Activated T-cell treated with anti-CD3 and anti-CD28 coated beads for 1 hour (primary cell): ENCODE measurements around the gene IL20RA.
"Not testable (repeated sequence)": the region's sequence is repeated elsewhere in the genome, so short reads cannot be mapped to it uniquely, and the experiment has no call there.

Source experiments
- DNase-seq: peaks from one replicate; pipeline ENCODE4 v3.0.0-alpha.2; 2020; ENCODE audit warnings: low read depth

Gene IL20RA

DNA sequence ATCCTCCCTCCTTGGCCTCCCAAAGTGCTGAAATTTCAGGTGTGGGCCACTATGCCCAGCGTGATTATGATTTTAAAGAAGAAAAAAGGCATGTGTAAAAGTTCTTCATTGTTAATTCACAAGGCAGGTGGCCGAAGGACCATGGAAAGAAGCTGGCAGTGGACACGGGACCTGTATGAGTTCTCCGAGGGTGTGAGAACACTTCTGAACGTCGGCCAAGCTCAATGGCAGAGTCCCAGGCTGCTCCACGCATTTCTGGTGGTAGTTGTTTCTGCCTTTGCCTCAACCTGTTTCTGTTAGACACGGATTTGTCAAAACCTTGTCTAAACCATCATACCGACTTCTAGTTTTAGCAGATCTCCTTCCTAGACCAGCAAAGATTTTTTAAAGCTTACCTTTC, 36.6 kb downstream of the IL20RA start:
- DNase-seq: no peak

DNA sequence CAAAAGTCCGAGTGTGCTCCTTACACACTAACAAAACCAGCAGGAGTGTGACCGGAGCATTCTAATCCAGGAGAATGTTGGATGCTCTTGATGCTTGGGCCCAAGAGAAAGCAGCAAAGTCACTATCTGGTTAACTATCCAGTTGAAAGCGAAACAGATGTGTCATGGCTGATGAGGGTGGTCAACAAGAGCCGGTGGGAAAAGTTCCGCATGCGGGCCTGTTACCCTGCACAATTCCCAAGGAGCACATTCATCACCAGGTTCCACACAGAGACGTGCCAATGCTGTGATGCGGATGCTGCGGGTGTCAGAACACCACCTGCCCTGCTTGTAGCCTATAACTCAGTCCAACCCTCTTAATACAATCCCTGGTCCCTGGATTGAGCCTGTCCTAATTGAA, 38.7 kb downstream of the IL20RA start:
- no peak for DNase-seq

DNA sequence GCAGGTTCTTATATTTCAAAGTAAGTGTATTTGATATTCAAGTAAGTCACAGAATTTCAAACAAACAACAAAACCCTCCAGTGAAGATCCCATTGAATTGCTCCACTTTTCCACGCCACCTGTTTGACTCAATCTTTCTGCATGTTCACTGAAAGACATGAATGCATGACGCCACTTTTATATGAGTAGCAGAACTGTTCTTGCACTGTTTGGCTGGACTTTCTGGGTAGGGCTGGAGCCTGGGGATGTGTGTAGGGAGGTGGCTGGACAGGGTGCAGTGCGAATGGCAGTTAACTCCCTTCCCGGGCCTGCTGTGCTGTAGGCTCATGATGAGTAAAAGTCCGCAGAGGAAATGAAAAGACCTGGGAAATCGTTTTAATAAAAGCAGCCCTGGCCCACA, 39.7 kb downstream of the IL20RA start:
- no peak for DNase-seq

DNA sequence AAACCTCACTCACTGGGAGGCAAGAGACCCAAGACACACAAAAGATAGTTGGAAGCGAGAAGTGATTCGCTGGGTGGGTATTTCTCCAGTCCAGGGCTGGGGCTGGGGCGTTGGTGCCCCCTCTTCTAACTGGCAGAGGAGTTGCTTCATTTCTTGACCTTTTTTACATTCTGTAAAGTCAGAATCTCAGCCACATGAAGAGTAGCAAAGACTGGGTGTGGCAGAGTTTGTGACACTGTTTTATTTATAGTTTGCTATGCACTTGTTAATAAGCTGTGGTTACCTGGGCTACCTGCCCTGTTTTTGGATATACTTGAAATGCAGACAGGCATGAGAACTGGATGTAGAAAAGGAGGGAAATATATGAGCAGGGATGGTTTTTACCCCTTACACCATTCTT, 42.3 kb downstream of the IL20RA start:
- no peak for DNase-seq

DNA sequence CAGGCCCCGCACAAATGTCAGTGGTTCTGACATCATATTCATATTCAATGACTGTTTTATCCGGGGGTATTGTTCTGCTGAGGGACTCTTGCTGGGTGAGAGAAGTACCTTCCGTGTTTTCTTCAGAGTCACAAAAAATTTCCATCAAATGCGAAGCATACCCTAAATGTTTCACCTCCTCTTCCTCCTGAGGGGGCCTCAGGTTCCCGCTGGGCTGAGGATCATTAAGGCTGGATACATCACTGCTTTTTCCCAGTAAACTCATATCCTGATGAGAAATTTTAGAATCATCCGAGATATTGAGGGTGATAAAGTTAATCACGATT, 42.8 kb downstream of the IL20RA start:
- DNase-seq: no peak

DNA sequence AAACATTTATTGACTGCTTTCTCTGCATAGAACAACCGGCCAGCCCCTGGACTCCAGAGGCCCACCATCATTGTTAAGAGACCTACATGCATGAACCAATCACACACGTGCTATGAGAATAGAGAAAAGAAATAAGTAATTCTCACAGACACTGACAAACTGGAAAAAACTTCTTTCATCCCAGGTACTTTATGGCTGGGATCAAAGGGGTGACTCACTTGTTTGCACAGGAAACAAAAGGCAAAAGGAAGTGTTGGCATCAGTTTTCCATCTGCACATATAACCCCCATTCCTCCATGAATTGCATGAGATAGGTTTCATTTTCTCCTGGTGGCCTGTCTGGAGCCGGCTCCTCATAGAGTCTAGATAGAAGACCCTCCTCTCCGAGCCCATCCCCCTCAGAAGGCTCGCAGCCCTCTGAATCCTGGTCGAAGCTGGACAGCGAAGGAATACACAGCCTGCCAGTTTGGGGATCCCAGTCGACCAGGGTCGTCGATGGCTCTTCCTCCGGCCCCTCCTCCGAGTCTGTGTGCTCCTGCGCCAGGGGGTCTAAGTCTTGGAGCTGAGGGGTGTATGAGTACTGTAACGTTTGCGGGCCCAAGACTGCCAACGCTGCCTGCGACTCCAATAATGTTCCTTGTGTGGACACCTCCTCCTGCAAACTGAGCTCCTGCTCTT, 43.3 kb downstream of the IL20RA start:
- no peak for DNase-seq

DNA sequence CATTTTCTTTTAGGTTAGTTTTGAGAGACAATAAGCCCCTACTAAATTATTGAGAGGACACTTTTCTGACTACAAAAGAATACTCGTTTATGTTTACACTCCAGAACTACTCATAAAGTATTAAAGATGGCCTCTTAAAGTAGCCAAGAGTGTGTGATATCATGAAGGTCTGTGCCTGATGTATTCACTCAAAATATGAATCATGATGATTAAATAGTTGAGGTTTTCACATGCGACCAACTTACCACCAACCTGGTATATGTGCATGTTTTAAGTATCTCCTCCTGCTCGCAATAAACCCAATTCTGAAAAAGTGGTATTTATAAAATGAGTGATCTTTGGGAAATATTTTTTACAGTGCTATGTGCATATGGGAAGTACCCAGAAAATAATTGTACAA, 43.9 kb downstream of the IL20RA start:
- no peak for DNase-seq

DNA sequence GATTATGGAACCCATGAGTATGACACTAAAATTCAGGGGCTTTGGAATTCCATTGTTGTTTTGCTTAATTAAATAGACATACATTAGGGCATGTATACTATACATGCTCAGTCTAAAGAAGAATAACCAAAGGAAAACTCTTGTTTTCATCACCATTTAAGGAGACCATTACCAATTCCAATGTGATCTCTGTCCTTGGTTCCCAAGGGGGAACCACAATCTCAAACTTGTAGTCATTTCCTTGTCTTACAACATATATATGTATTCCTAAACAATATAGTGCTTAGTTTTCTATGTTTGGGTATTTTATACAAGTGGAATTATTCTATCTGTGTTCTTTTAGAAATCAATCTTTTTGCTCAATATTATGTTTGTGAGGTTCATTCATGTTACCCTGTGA, 49.2 kb downstream of the IL20RA start:
- no peak for DNase-seq

DNA sequence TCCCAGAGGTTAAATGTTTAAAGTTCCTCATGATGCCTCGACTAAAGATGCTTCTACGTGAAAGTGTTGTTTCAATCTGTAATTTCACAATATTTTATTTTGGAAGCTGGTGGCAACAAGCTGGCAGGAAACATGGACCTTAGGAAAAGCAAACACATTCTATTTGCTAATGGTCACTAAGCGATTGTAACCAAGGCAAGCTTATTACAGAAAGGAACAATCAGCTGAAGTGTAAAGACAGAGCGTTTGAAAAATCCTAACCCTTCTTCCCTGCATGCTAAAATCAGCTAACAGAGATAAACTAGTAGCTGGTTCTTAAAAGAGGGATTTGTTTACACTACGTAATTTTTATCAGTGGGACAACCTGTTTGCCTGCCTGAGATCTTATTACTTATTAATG, 50.0 kb downstream of the IL20RA start:
- DNase-seq: no peak

DNA sequence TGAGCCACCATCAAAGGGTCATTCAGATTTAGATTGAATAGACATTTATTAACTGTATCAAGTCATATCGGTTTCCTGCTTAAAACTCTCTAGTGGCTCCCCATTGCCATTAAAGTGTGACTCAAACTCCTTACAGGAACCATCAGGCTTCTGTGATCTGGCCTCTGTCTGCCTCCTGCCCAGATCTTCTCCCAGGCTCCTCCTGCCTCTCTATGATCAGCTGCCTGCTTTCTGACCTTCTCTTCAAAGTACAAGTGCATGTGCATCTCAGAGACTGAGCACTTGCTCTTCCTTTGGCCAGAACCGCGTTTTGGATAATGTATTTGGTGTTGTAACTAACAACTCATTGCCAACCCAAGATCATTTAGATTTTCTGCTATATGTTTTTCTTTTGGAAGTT, 52.7 kb downstream of the IL20RA start:
- DNase-seq: no peak

DNA sequence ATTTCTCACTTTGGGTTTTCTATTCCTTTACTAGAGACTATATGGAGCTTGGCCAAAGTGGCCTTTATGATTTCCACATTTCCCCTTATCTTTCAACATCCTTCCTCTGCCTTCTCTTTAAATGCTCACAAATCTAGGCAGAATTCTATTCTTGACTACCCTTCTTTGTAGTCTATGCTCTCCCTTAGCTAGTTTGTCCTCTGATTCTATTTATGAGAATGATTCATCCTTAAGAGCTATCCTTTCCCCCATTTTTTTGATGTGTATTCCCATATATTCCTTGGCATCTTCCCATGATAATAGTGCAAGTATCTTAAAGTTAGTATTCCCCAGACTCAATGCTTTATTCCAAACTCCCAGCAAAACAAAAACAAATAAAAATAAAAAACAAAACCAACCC, 53.1 kb downstream of the IL20RA start:
- DNase-seq: no peak

DNA sequence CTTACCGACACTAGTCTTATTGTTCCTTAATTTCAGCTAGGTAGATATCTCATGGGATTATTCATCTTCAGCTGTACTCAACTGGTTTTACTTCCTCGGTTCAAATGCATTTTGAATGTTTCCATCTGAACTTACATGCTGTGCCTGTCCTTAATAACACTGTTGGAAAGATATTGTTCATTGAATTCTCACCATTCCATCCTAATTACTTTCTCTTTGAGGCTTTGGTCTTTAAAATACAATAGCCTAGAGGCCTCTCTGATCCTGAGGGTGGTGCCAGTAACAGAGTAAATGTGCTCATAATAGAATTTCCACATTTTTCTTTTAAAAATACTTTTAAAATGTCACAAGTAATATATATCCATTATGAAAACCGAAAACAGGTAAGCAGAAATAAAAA, 54.0 kb downstream of the IL20RA start:
- DNase-seq: no peak

DNA sequence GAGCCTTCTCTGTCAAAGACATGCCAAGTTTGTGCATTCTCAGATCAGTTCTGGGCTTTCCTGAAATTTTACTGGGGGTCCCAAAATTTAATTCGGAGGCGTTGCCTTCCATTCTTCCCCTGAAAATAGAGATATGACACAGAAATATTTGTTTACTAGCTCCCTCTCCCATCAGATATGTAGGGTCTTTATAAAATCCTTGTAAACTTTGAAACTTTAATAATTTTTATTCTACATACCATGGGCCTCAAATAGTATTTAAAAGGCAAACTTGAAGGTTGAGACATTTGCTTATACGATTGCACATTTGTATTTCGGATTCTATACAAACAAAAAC, 54.6 kb downstream of the IL20RA start:
- DNase-seq: no peak

DNA sequence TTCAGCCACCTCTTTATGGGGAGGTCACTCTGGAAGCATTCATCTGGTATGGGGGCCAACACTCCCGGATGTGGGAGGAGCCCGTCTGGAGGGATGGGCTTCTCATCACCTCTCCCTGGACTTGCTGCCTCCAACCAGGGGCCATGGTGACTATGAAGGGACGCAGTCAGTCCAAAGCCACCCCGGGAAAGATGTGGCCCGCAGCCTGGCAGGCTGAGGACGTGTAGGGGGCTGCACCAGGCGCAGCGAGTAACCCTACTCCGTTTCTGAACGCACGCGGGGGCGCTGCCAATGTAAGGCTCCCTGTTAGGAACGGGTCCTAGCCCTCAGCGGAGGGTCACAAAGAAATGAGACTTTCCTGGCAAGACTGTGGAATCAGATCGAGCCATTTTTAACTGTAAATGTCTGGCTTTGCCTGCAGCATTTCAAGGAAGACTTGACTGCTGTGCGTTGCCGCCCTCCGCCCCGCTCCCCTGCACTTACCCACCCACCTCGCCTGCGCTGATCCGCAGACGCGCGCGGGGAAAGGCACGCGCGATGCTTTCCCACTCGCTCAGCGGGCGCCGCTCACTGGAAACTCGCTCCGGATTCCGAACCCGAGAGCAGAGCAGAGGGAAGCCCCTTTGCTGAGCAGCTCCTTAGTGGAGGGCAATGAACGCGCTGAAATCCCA, 55.1 kb downstream of the IL20RA start:
- DNase-seq: no peak

DNA sequence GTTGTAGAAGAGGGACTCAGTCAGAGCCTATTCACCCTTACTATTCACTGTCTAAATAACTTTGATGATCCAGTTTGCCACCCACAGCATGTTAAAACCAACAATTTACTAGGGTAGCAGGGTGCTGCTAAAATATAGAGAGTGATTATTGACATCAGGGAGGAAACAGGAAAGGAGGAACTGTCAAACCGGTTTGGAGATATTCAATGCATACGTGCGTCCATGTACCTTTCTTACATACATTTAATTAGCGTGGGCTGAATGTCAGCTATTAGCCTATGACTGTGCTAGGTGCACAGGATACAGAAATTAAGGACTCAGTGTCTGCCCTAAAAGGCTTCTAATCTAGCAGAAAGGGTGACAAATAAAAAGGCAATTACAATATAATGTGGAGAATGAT, 57.2 kb downstream of the IL20RA start:
- DNase-seq: no peak

DNA sequence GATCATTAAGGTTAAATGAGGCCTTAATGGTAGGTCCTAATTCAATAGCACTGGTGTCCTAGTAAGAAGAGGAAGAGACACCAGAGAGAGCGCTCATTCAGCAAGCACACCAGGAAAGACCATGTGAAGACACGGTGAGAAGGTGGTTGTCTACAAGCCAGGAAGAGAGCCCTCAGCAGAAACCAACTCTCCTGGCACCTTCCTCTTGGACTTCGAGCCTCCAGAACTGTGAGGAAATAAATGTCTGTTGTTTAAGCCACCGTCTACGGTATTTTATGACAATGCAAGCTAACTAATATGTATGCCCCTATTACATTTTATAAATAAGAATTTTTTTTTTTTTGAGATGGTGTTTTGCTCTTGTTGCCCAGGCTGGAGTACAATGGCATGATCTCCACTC, 59.3 kb downstream of the IL20RA start:
- no peak for DNase-seq

DNA sequence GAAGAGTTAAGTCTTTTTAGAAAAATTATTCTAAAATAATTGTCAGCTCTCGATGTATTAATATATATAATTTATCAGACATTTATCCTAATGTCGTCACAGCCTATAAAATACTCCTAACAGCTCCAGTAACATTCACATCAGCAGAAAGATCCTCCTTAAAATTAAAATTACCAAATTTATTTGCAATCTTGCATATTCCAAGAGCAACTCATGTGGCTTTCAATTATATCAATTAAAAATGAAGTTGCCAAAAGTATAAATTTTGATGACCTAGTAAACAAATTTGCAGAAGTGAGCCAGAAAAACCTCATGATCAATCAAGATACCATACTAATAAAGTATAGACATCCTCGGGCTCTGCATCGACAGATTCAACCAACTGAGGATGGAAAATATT, 60.2 kb downstream of the IL20RA start:
- no peak for DNase-seq

DNA sequence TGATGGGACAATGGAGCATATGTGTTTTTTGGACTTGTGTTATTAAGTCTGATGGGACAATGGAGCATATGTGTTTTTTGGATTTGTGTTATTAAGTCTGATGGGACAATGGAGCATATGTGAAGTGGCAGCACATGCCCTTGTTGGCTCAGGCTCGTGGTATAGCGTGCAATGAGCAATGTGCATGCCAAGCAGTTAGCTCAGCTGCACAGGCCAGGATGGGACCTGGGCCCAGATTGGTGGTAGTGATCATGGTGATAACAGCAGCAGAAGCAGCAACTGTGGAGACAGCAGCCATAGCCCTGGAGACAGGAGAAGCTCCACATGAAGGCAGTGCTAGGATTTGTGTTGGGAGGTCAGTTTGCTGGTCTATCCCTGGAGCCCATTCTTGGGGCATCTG, 61.1 kb downstream of the IL20RA start:
- no peak for DNase-seq

DNA sequence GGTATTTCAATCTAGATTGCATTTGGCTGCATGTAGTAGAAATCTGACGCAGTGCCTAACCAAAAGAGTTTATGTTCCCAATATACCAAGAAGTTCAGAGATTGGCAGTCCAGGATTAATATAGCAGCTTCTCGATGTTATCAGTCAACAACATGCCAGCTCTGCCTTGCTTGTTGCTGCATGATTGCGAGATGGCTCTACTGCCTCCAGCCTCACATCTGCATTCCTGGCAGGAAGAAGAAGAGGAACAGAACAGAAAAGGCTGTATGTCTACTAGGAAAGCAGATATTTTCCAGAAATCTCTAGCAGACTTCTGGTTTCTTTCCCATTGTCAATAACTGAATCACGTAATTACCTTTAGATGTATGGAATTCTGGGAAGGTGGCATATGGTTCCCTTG, 61.8 kb downstream of the IL20RA start:
- no peak for DNase-seq

DNA sequence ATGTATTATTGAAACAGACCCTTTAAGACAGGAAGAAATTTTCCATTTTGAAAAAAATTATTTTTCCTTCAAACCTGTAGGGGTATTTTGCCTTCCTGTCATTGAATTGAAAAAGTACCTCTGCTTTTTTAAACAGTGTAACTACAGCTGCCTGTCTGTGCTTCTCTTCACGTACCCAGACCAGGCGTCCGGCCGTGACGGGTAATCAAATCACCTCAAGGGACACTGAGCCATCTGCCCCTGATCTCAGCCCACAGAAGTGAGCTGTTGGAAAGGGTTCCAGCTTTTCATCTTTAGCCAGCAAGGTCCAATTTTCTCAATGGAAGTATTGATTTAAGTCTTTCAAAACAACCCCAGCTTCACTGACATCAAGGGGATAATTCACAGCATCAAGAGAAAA, 64.7 kb downstream of the IL20RA start:
- DNase-seq: no peak

DNA sequence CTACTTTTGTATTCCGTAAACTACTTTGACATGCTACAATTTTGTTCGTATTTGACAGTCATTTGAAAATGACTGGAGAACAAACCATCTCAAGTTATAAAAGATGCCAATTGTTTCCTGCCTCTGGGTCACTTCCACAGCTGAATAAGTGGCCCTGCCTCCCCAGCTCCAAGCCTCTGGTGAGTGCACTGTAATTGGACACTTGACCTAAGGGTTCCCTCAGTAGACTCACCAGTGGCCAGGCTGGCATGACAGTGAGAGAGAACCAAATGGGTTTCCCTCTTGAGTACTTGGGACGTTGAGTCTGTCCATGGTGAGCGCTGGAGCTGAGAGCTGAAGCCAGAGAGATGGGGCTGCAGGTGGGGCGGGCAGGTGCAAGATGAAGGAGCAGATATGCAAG, 65.6 kb downstream of the IL20RA start:
- no peak for DNase-seq

DNA sequence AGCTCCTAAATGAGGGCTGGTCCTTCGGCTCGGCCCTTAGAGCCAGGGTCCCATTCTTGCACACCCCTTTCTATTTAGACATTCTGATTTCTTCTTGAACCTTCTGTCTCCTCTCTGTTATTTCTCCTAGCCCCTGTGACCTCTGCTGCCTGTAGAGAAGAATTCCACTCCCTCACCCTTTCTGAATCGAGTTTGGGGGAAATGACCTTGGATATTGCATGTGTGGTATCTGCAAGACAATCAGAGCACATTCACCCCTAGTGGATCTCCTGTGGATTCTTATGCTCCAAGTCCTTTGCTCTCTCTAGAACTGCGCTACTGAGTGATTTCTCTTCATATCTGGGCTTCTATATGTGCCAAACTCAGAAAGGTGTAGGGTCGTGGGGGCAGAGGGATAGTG, 67.7 kb downstream of the IL20RA start:
- DNase-seq: no peak

DNA sequence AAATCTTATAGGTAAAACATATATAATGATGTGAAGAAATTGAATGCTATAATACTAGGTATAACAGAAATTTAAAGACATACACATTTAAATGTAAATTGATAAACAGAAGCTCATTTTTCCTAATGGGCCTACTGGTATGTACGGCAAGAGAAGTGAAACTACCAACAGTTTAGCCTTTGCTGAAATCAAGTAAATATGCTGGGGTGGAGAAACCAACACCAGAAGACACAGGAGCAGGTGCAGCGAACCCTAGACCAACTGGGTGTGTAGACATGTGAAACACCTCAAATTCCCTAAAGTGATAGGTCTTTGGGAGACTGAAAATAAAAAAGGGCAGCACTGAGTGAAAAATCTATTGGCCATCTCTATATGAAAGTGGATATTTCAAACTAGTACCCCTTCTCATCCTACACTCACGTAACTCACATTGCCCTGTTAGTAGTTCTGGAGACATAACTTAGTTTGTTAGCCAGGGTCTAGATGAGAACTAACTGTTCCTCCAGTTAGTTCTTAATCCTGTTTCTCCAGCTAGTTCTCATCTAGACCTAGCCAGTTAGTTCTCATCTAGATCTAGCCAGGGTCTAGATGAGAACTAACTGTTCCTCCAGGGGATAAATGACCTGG, 69.6 kb downstream of the IL20RA start:
- DNase-seq: no peak

DNA sequence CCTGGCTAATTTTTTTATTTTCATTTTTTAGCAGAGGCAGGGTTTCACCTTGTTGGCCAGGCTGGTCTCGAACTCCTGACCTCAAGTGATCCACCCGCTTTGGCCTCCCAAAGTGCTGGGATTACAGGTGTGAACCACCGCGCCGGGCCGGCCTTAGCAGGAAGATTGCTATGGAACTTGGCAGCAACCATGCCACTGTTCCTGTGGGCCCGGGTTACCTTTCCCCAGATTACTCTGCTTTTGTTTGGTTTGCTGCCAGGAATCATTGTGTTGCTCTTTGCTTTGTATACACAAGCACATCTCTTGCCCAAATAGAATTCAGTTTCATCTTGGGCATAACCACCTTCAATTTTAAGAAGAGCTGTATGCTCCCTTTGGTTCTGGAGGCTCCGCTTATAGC, 71.0 kb downstream of the IL20RA start:
- DNase-seq: not testable (repeated sequence)
